HG02981 (cell line): ENCODE data around the gene PCDHGB5.
"Not testable (repeated sequence)": the region's sequence is repeated elsewhere in the genome, so short reads cannot be mapped to it uniquely, and the experiment has no call there.

Experiments
- ATAC-seq: cut with Tn5 transposase; IDR thresholded peaks from one replicate; pipeline ENCODE4 v1.9.1; 2021; ENCODE audit warnings: mild to moderate bottlenecking, moderate library complexity; ENCODE audit not compliant: unreplicated experiment

PCDHGB5 gene

DNA sequence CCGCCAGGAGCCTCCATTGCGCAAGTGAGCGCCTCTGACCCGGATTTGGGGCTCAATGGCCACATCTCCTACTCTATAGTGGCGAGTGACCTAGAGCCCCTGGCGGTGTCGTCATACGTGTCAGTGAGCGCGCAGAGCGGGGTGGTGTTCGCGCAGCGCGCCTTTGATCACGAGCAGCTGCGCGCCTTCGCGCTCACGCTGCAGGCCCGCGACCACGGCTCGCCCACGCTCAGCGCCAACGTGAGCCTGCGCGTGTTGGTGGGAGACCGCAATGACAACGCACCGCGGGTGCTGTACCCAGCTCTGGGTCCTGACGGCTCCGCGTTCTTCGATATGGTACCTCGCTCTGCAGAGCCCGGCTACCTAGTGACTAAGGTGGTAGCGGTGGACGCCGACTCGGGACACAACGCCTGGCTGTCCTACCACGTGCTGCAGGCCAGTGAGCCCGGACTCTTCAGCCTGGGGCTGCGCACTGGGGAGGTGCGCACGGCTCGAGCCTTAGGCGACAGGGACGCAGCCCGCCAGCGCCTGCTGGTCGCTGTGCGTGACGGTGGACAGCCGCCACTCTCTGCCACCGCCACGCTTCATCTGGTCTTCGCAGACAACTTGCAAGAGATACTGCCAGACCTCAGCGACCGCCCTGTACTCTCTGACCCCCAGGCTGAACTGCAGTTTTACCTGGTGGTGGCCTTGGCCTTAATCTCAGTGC is 12.0 kb downstream of the PCDHGB5 start:
- ATAC-seq, result no peak

DNA sequence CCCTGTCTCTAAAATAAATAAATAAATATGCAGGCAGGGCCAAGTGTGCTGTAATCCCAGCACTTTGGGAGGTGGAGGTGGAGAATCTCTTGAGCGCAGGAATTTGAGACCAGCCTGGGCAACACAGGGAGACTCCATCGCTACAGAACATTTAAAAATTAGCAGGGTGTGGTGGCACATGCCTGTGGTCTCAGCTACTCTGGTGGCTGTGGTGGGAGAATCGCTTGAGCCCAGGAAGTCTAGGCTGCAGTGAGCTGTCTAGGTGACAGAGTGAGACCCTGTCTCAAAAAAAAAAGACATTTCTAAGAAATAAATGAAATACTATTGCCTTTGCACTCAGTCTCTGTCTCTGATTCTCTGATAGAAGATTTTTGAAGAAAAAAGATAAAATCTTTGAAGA is 13.8 kb downstream of the PCDHGB5 start:
- no peak for ATAC-seq

DNA sequence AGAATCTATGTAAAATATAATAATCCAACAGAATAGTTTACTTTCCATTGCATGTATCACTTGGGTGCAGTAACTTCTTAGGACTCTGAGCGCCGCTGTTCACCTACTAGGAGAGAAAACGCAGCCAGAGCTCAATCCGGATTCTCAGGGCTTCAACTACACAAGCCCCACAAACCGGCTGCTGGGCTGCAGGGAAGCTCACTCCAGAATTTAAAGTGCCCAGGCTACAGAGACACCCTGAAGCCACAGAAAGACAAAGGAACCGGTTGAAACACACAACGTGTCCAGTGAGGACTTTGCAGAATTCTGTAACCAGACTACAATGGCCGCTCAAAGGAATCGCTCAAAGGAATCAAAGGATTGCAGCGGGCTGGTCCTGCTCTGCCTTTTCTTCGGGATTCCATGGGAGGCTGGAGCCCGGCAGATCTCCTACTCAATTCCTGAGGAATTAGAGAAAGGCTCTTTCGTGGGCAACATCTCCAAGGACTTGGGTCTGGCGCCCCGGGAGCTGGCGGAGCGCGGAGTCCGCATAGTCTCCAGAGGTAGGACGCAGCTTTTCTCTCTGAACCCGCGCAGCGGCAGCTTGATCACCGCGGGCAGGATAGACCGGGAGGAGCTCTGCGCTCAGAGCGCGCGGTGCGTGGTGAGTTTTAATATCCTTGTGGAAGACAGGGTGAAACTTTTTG is 15.2 kb downstream of the PCDHGB5 start, which contains the start of gene PCDHGA10:
Gene PCDHGA10 (plus strand): TSS at position 134 of the 686 bp plus-strand sequence. CDS start 189 bp downstream, at position 323.
- ATAC-seq, result peak; percentile 54

DNA sequence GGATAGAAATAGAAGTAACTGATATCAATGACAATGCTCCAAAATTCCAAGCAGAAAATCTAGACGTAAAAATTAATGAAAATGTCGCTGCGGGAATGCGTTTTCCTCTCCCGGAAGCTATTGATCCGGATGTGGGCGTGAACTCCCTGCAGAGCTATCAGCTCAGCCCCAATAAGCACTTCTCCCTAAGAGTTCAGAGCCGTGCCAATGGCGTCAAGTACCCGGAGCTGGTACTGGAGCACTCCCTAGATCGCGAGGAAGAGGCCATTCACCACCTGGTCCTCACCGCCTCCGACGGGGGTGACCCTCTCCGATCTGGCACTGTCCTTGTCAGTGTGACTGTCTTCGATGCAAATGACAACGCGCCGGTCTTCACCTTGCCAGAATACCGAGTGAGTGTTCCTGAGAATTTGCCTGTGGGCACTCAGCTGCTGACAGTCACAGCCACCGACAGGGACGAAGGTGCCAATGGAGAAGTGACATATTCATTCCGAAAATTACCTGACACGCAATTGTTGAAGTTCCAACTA is 15.9 kb downstream of the PCDHGB5 start:
- ATAC-seq, result no peak

DNA sequence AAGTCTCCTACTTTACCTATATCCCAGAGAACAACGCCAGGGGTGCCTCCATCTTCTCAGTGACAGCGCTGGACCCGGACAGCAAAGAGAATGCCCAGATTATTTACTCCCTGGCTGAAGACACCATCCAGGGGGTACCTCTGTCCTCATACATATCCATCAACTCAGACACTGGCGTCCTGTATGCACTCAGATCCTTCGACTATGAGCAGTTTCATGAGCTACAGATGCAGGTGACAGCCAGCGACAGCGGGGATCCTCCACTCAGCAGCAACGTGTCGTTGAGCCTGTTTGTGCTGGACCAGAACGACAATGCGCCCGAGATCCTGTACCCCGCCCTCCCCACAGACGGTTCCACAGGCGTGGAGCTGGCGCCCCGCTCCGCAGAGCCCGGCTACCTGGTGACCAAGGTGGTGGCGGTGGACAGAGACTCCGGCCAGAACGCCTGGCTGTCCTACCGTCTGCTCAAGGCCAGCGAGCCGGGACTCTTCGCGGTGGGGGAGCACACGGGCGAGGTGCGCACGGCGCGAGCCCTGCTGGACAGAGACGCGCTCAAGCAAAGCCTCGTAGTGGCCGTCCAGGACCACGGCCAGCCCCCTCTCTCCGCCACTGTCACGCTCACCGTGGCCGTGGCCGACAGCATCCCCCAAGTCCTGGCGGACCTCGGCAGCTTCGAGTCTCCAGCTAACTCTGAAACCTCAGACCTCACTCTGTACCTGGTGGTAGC is 17.0 kb downstream of the PCDHGB5 start:
- not testable (repeated sequence) for ATAC-seq

DNA sequence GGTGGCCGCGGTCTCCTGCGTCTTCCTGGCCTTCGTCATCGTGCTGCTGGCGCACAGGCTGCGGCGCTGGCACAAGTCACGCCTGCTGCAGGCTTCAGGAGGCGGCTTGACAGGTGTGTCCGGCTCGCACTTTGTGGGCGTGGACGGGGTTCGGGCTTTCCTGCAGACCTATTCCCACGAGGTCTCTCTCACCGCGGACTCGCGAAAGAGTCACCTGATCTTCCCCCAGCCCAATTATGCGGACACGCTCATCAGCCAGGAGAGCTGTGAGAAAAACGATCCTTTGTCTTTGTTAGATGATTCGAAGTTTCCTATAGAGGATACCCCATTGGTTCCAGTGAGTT is 17.5 kb downstream of the PCDHGB5 start:
- ATAC-seq, result not testable (repeated sequence)

DNA sequence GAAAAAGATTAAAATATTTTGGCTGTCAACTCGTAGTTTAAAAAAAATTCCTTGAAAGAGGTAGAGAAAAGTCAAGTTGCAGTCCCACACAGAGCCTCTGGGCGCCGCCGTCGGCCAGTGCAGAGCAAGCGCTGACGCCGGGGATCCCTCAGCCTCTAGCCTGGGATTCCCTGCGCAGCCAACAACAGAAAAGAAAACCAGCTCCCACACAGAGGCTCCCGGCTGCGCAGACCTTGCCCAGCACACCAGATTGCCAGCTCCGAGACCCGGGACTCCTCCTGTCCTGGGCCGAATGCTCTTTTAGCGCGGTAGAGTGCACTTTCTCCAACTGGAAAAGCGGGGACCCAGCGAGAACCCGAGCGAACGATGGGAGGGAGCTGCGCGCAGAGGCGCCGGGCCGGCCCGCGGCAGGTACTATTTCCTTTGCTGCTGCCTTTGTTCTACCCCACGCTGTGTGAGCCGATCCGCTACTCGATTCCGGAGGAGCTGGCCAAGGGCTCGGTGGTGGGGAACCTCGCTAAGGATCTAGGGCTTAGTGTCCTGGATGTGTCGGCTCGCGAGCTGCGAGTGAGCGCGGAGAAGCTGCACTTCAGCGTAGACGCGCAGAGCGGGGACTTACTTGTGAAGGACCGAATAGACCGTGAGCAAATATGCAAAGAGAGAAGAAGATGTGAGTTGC is 19.9 kb downstream of the PCDHGB5 start, which contains the start of gene PCDHGB7:
Gene PCDHGB7 (plus strand): TSS at position 184 of the 679 bp plus-strand sequence. CDS start 183 bp downstream, at position 367.
- peak; percentile 81 for ATAC-seq

DNA sequence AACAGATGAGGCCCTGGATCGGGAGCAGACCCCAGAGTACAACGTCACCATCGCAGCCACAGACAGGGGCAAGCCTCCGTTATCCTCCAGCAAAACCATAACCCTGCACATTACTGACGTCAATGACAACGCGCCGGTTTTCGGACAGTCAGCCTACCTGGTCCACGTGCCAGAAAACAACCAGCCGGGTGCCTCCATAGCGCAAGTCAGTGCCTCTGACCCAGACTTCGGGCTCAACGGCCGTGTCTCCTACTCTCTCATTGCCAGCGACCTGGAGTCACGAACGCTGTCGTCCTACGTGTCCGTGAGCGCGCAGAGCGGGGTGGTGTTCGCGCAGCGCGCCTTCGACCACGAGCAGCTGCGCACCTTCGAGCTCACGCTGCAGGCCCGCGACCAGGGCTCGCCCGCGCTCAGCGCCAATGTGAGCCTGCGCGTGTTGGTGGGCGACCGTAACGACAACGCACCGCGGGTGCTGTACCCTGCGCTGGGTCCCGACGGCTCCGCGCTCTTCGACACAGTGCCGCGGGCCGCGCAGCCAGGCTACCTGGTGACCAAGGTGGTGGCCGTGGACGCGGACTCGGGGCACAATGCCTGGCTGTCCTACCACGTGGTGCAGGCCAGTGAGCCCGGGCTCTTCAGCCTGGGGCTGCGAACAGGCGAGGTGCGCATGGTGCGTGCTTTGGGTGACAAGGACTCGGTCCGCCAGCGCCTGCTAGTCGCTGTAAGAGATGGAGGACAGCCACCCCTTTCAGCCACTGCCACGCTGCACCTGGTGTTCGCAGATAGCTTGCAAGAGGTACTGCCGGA is 21.5 kb downstream of the PCDHGB5 start:
- ATAC-seq, result no peak

DNA sequence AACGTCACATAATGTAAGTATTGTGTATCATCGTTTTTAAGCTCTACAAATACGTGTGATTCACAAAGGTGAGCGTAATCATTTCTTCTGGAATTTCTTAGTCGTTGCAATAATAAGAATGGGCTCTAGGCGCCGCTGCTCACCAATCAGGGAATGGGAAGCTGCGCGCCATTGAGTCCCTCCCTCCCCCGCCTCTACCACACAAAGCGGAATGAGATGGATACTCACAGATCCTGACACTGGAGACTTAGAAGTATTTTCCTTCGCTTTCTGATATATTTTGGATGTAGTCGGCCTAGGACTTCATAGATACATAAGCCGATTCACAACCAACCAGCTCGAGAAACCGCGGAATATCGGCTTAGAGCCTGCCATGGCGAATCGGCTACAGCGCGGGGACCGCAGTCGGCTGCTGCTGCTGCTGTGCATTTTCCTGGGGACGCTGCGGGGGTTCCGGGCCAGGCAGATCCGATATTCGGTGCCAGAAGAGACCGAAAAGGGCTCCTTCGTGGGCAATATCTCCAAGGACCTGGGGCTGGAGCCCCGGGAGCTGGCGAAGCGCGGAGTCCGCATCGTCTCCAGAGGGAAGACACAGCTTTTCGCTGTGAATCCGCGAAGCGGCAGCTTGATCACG is 23.2 kb downstream of the PCDHGB5 start, which contains the start of gene PCDHGA11:
Gene PCDHGA11 (plus strand): TSS at position 197 of the 634 bp plus-strand sequence. CDS start 177 bp downstream, at position 374.
- ATAC-seq, result peak; percentile 34

DNA sequence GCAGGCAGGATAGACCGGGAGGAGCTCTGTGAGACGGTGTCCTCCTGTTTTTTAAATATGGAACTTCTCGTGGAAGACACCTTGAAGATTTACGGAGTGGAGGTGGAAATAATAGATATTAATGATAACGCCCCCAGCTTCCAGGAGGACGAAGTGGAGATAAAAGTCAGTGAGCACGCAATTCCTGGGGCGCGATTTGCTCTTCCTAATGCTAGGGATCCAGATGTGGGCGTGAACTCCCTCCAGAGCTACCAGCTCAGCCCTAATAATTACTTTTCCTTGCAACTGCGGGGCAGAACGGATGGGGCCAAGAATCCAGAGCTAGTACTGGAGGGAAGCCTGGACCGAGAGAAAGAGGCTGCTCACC is 23.7 kb downstream of the PCDHGB5 start:
- ATAC-seq, result no peak

DNA sequence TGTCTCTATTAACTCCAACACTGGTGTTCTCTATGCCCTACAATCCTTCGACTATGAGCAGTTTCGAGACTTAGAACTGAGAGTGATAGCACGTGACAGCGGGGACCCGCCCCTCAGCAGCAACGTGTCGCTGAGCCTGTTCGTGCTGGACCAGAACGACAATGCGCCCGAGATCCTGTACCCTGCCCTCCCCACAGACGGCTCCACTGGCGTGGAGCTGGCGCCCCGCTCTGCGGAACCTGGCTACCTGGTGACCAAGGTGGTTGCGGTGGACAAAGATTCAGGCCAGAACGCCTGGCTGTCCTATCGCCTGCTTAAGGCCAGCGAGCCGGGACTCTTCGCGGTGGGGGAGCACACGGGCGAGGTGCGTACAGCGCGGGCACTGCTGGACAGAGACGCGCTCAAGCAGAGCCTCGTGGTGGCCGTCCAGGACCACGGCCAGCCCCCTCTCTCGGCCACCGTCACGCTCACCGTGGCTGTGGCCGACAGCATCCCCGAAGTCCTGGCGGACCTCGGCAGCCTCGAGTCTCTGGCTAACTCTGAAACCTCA is 25.1 kb downstream of the PCDHGB5 start:
- ATAC-seq, result no peak

DNA sequence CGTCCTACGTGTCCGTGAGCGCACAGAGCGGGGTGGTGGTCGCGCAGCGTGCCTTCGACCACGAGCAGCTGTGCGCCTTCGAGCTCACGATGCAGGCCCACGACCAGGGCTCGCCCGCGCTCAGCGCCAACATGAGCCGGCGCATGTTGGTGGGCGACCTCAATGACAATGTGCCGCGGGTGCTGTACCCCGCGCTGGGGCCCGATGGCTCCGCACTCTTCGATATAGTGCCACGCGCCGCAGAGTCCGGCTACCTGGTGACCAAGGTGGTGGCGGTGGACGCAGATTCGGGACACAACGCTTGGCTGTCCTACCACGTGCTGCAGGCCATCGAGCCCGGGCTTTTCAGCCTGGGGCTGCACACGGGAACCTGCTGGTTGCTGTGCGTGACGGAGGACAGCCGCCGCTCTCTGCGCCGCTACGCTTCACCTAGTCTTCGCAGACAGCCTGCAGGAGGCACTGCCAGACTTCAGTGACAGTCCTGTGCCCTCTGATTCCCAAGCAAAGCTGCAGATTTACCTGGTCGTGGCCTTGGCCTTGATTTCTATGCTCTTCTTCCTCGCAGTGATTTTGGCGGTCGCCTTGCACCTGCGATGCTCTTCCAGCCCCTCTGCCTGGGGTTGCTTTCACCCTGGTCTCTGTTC is 30.2 kb downstream of the PCDHGB5 start:
- no peak for ATAC-seq

DNA sequence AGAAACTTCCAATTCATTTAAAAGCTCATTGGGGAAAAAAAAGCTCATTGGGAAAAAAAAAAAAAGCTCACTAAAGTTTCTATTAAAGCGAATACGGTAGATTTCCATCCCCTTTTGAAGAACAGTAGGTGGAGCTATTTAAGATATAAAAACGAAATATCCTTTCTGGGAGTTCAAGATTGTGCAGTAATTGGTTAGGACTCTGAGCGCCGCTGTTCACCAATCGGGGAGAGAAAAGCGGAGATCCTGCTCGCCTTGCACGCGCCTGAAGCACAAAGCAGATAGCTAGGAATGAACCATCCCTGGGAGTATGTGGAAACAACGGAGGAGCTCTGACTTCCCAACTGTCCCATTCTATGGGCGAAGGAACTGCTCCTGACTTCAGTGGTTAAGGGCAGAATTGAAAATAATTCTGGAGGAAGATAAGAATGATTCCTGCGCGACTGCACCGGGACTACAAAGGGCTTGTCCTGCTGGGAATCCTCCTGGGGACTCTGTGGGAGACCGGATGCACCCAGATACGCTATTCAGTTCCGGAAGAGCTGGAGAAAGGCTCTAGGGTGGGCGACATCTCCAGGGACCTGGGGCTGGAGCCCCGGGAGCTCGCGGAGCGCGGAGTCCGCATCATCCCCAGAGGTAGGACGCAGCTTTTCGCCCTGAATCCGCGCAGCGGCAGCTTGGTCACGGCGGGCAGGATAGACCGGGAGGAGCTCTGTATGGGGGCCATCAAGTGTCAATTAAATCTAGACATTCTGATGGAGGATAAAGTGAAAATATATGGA is 32.8 kb downstream of the PCDHGB5 start, which contains the start of gene PCDHGA12:
Gene PCDHGA12 (plus strand): TSS at position 176 of the 782 bp plus-strand sequence. CDS start 253 bp downstream, at position 429.
- peak; percentile 87 for ATAC-seq

DNA sequence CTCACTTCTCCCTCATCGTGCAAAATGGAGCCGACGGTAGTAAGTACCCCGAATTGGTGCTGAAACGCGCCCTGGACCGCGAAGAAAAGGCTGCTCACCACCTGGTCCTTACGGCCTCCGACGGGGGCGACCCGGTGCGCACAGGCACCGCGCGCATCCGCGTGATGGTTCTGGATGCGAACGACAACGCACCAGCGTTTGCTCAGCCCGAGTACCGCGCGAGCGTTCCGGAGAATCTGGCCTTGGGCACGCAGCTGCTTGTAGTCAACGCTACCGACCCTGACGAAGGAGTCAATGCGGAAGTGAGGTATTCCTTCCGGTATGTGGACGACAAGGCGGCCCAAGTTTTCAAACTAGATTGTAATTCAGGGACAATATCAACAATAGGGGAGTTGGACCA is 33.5 kb downstream of the PCDHGB5 start:
- ATAC-seq, result no peak

DNA sequence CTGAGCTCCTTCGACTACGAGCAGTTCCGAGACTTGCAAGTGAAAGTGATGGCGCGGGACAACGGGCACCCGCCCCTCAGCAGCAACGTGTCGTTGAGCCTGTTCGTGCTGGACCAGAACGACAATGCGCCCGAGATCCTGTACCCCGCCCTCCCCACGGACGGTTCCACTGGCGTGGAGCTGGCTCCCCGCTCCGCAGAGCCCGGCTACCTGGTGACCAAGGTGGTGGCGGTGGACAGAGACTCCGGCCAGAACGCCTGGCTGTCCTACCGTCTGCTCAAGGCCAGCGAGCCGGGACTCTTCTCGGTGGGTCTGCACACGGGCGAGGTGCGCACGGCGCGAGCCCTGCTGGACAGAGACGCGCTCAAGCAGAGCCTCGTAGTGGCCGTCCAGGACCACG is 34.6 kb downstream of the PCDHGB5 start:
- not testable (repeated sequence) for ATAC-seq

DNA sequence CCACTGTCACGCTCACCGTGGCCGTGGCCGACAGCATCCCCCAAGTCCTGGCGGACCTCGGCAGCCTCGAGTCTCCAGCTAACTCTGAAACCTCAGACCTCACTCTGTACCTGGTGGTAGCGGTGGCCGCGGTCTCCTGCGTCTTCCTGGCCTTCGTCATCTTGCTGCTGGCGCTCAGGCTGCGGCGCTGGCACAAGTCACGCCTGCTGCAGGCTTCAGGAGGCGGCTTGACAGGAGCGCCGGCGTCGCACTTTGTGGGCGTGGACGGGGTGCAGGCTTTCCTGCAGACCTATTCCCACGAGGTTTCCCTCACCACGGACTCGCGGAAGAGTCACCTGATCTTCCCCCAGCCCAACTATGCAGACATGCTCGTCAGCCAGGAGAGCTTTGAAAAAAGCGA is 35.0 kb downstream of the PCDHGB5 start:
- not testable (repeated sequence) for ATAC-seq

DNA sequence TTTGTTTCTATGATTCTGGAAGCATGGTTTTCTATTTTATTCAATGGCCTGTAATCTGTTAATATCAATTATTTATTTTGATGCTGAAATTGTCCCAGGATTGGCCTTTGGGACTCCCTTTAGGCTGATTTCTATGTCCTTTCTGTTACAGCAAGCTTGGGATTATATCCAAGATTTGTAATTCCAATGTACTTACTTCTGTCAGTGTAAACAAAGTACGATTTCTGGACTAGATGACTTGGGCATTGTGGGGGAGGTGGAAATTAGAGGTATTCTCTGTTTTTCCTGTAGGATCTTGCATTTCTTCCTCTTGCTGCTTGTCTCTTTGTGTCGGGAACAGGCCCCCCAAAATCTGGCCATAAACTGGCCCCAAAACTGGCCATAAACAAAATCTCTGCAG is 36.3 kb downstream of the PCDHGB5 start:
- ATAC-seq, result no peak

DNA sequence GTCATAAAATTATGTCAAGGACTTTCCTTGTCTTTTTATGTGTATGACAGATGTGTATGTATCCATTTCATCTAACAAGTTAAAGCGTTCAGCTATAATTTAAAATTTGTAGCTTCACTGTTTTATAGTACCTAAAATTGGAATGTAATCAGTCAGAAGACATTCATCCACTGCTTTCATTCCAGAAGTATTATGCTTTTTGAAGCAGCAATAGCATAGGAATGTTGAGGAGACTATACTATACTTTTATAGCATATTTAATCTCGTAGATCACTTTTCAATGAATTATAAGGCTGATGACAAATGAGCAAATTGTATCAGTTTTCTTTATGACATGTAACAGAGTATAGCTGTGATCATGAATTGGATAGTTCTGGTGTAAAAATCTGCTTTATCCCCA is 39.5 kb downstream of the PCDHGB5 start:
- ATAC-seq, result no peak
